ENCODE data around the gene TLCD3B. TPM values are rescaled to one million over a fixed set of nuclear protein-coding genes. Genes with fewer than 3 reads are reported as not detected.

Gene TLCD3B
- total and polyA plus RNA-seq, 4 donors: 0.05 to 0.65 TPM; not detected in 2

- no peak for TF ChIP-seq SP1 (IDR thresholded peaks at IDR 0.05)
- TF ChIP-seq, protein P1, sequence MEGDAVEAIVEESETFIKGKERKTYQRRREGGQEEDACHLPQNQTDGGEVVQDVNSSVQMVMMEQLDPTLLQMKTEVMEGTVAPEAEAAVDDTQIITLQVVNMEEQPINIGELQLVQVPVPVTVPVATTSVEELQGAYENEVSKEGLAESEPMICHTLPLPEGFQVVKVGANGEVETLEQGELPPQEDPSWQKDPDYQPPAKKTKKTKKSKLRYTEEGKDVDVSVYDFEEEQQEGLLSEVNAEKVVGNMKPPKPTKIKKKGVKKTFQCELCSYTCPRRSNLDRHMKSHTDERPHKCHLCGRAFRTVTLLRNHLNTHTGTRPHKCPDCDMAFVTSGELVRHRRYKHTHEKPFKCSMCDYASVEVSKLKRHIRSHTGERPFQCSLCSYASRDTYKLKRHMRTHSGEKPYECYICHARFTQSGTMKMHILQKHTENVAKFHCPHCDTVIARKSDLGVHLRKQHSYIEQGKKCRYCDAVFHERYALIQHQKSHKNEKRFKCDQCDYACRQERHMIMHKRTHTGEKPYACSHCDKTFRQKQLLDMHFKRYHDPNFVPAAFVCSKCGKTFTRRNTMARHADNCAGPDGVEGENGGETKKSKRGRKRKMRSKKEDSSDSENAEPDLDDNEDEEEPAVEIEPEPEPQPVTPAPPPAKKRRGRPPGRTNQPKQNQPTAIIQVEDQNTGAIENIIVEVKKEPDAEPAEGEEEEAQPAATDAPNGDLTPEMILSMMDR (IDR thresholded peaks at IDR 0.05; ENCODE audit: low read depth, low read length, missing input control): no peak
- no peak for TF ChIP-seq REST (IDR thresholded peaks at IDR 0.05)
- no peak for TF ChIP-seq JUND (IDR thresholded peaks at IDR 0.05)
- no peak for TF ChIP-seq TAF1 (conservative IDR thresholded peaks at IDR 0.05)
- no peak for TF ChIP-seq HNF4A (conservative IDR thresholded peaks at IDR 0.05)
- Histone ChIP-seq H3K4me3 (ENCODE audit: low read depth in 1 of 3, low read length in 3 of 3) (no peak overlapping the region), H3K36me3 (ENCODE audit: control insufficient read depth in 4 of 4, insufficient read depth in 3 of 4, low read depth in 1 of 4, low read length in 3 of 4) (no peaks in the 10 kb centered on the region), H3K27me3 (ENCODE audit: control insufficient read depth in 4 of 4, insufficient read depth in 4 of 4, low read length in 3 of 4) (no peaks in the 10 kb centered on the region), H3K9ac (ENCODE audit: low read depth in 1 of 2, low read length in 2 of 2) (no peak overlapping the region), H3K27ac (ENCODE audit: low read depth in 1 of 2, low read length in 2 of 2) (no peak overlapping the region), H3K9me3 (ENCODE audit: control insufficient read depth in 4 of 4, low read length in 3 of 4) (no peaks in the 10 kb centered on the region), H3K4me1 (ENCODE audit: control insufficient read depth in 4 of 4, insufficient read depth in 4 of 4, low read length in 3 of 4) (peaks cover 0 to 8% (median 3%) of the 10 kb centered on the region in 4 donors)
- 89% methylated on average over 2 of the region's 2 CpGs for WGBS
- DNase-seq (ENCODE audit: low spot score): no peak
These were observed 29.9 kb upstream of the TLCD3B start for GRCh38 chr16:30060836-30061554.

DNA sequence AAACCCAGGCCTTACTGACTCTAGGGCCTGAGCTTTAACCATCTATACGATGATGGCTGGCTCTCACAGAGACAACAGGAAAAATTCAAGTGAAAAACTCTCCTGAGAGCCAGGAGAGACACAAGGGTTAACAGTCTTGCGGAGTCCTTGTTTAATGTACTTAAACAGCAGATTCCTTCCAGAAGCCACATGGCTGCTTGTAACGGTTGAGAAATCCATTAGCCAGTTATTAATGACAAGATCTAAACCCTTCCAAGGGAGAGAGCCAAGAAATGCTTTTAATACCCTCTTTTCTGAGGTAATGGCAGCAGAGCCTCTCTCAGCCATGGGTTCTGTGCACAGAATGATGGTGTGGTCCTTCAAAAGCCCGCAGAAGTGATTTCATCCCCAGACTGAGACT, 29.3 kb upstream of the TLCD3B start:
- Histone ChIP-seq H3K9me3 (ENCODE audit: control insufficient read depth in 4 of 4, low read length in 3 of 4) (no peaks in the 10 kb centered on the region), H3K4me3 (ENCODE audit: low read depth in 1 of 3, low read length in 3 of 3) (no peak overlapping the region), H3K36me3 (ENCODE audit: control insufficient read depth in 4 of 4, insufficient read depth in 3 of 4, low read depth in 1 of 4, low read length in 3 of 4) (no peaks in the 10 kb centered on the region), H3K27ac (ENCODE audit: low read depth in 1 of 2, low read length in 2 of 2) (no peak overlapping the region), H3K27me3 (ENCODE audit: control insufficient read depth in 4 of 4, insufficient read depth in 4 of 4, low read length in 3 of 4) (no peaks in the 10 kb centered on the region), H3K4me1 (ENCODE audit: control insufficient read depth in 4 of 4, insufficient read depth in 4 of 4, low read length in 3 of 4) (peaks cover 0 to 8% (median 3%) of the 10 kb centered on the region in 4 donors), H3K9ac (ENCODE audit: low read depth in 1 of 2, low read length in 2 of 2) (no peak overlapping the region)
- 92% methylated on average over 4 of the region's 4 CpGs for WGBS
- TF ChIP-seq, protein P2, sequence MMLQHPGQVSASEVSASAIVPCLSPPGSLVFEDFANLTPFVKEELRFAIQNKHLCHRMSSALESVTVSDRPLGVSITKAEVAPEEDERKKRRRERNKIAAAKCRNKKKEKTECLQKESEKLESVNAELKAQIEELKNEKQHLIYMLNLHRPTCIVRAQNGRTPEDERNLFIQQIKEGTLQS (IDR thresholded peaks at IDR 0.05): no peak
- no peak for TF ChIP-seq EGR1 (IDR thresholded peaks at IDR 0.05; ENCODE audit: low read depth in 2 of 2)
- TF ChIP-seq TAF1 (conservative IDR thresholded peaks at IDR 0.05): no peak
- no peak for TF ChIP-seq HNF4A (conservative IDR thresholded peaks at IDR 0.05)
- TF ChIP-seq YY1 (IDR thresholded peaks at IDR 0.05): no peak
- TF ChIP-seq FOXA1 (IDR thresholded peaks at IDR 0.05): no peak
- TF ChIP-seq SP1 (IDR thresholded peaks at IDR 0.05): no peak
- no peak for TF ChIP-seq RXRA (IDR thresholded peaks at IDR 0.05)
- no peak for TF ChIP-seq GABPA (IDR thresholded peaks at IDR 0.05 in 1 of 2, conservative IDR thresholded peaks at IDR 0.05 in 1 of 2)
- TF ChIP-seq, protein P3, sequence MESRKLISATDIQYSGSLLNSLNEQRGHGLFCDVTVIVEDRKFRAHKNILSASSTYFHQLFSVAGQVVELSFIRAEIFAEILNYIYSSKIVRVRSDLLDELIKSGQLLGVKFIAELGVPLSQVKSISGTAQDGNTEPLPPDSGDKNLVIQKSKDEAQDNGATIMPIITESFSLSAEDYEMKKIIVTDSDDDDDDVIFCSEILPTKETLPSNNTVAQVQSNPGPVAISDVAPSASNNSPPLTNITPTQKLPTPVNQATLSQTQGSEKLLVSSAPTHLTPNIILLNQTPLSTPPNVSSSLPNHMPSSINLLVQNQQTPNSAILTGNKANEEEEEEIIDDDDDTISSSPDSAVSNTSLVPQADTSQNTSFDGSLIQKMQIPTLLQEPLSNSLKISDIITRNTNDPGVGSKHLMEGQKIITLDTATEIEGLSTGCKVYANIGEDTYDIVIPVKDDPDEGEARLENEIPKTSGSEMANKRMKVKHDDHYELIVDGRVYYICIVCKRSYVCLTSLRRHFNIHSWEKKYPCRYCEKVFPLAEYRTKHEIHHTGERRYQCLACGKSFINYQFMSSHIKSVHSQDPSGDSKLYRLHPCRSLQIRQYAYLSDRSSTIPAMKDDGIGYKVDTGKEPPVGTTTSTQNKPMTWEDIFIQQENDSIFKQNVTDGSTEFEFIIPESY (IDR thresholded peaks at IDR 0.05): no peak
- TF ChIP-seq FOXA2 (IDR thresholded peaks at IDR 0.05): no peak
- no peak for TF ChIP-seq RAD21 (IDR thresholded peaks at IDR 0.05)
- DNase-seq (ENCODE audit: low spot score): no peak
